Endodermal cell (in vitro differentiated cells): Measurements from ENCODE around the gene LTF. TPM values are rescaled to one million over a fixed set of nuclear protein-coding genes. Genes with fewer than 3 reads are reported as not detected.
"Not testable (repeated sequence)": the region's sequence is repeated elsewhere in the genome, so short reads cannot be mapped to it uniquely, and the experiment has no call there.

Experiments used
- DNase-seq: peaks from one replicate; pipeline ENCODE4 v3.0.0-alpha.2; 2017
- H3K27ac ChIP-seq: 2 replicates; pipeline ENCODE4 v1.5.1; 2013; ENCODE audit warnings: mild to moderate bottlenecking, low read depth, low read length, moderate library complexity
- H3K27me3 ChIP-seq: 2 replicates; pipeline ENCODE4 v1.6.1; 2013; ENCODE audit warnings: mild to moderate bottlenecking, low read length, moderate library complexity; ENCODE audit not compliant: insufficient read depth, control insufficient read depth, poor library complexity, severe bottlenecking
- H3K36me3 ChIP-seq: 2 replicates; pipeline ENCODE4 v1.7.0; 2013; ENCODE audit warnings: mild to moderate bottlenecking, low read length, moderate library complexity; ENCODE audit not compliant: control insufficient read depth, insufficient read depth
- H3K4me1 ChIP-seq: one replicate; pipeline ENCODE4 v1.7.0; 2013; ENCODE audit warnings: low read length; ENCODE audit not compliant: control insufficient read depth, insufficient read depth
- H3K4me3 ChIP-seq: 2 replicates; pipeline ENCODE4 v1.5.1; 2013; ENCODE audit warnings: mild to moderate bottlenecking, low read length, moderate library complexity
- H3K9ac ChIP-seq: 2 replicates; pipeline ENCODE4 v1.6.1; 2013; ENCODE audit warnings: mild to moderate bottlenecking, low read length, moderate library complexity; ENCODE audit not compliant: poor library complexity, severe bottlenecking; ENCODE audit errors: extremely low read depth
- H3K9me3 ChIP-seq: 2 replicates; pipeline ENCODE4 v1.6.1; 2013; ENCODE audit warnings: mild to moderate bottlenecking, low read length, moderate library complexity; ENCODE audit not compliant: control insufficient read depth
- H3K27ac Mint-ChIP-seq: 2 replicates; pipeline ENCODE4 v1.8.0; 2020; ENCODE audit warnings: mixed read lengths
- H3K27me3 Mint-ChIP-seq: 2 replicates; pipeline ENCODE4 v1.8.0; 2021; ENCODE audit warnings: mild to moderate bottlenecking, mixed read lengths; ENCODE audit not compliant: insufficient read depth
- H3K36me3 Mint-ChIP-seq: 2 replicates; pipeline ENCODE4 v1.8.0; 2020; ENCODE audit warnings: low read depth, mixed read lengths
- H3K4me1 Mint-ChIP-seq: 2 replicates; pipeline ENCODE4 v1.8.0; 2020; ENCODE audit warnings: mixed read lengths
- H3K4me3 Mint-ChIP-seq: 2 replicates; pipeline ENCODE4 v1.8.0; 2020; ENCODE audit warnings: mild to moderate bottlenecking, moderate library complexity, mixed read lengths
- H3K9me3 Mint-ChIP-seq: 2 replicates; pipeline ENCODE4 v1.8.0; 2020; ENCODE audit warnings: mild to moderate bottlenecking, mixed read lengths
- CTCF ChIP-seq: fragments of 200-600 bp; sonication (generic); conservative IDR thresholded peaks from 2 replicates; pipeline ENCODE4 v1.5.0; 2021; ENCODE audit warnings: antibody characterized with exemption, mild to moderate bottlenecking
- WGBS, 2 experiments: methylation state at CpG; one replicate each; pipeline versions ENCODE4 v1.1.5 to v1.1.7; 2013; ENCODE audit warnings: missing lambda C conversion rate in 2 of 2, mixed read lengths in 1 of 2; ENCODE audit not compliant: insufficient coverage in 1 of 2, insufficient read length in 1 of 2; 5-methylcytosine and 5-hydroxymethylcytosine counted together
- total RNA-seq, 2 donors: library from RNA; stranded (reverse); fragmentation: NEBNext Ultra II Directional in 1 of 2; extraction: Animal tissue kit (Norgen Biotek cat#: 25700) in 1 of 2; gene quantifications; 2 replicates in 1 of 2; 3 replicates in 1 of 2; pipeline ENCODE4 v1.2.1, GENCODE V29; 2021

Gene LTF
- total RNA-seq, 2 donors from 2014 or later: 0.24 to 0.31 TPM

DNA sequence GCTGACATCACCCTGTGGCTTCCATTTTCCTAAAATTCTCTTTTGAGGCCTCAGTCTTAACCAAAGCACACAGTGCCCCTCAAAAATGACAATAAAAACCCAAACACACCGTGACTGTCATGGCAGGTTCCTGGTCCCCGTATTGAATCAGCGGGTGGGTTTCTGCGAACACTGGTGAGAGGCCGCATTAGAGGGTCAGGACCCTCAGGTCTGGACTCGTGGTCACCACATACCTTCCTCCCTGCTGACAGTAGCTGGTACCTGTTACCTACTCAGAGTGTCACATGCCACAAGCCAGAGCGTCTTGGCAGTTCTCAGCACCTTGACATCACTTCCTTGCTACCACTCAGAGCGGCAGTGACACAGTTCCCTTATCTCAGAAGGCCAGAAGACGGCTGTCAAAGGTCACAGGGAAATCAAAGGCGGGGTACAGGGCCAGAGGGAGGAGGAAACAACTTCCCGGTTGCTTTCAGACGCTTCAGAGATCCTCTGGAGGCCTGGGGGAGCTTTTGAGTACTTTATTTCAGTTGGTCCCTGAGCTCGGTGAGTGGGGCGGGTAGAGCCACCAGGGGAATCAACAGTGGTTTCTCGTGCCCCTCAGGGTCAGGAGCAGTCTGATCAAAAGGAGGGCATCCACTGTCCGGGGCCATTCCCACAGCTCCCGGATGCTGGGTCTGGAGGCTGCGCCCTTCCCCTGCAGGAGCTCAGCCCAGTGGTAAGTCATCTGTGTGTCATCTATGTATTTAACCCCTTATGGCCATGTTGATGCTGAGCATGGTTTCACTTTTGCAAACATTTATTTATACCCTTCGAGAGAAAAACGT lies 57.7 kb downstream of the LTF start, which contains the start of the genes CCR5AS and CCRL2:
Gene CCR5AS (minus strand): TSS at position 279 of the 824 bp plus-strand sequence.
Gene CCRL2 (plus strand): TSS at position 472 of the 824 bp plus-strand sequence. CDS start 821 bp downstream, outside the sequence.
- DNase-seq: no peak
- no peak within 1 kb of the TSS for H3K27ac ChIP-seq
- no peaks in the 10 kb centered on the region for H3K27me3 ChIP-seq
- peaks cover 5% of the 10 kb centered on the region for H3K9me3 Mint-ChIP-seq
- H3K36me3 ChIP-seq: no peaks in the 10 kb centered on the region
- H3K4me3 Mint-ChIP-seq: no peak within 1 kb of the TSS
- H3K4me3 ChIP-seq: no peak within 1 kb of the TSS
- peaks cover 4% of the 10 kb centered on the region for H3K9me3 ChIP-seq
- H3K9ac ChIP-seq: no peak within 1 kb of the TSS
- H3K27ac Mint-ChIP-seq: no peak within 1 kb of the TSS
- H3K27me3 Mint-ChIP-seq: no peaks in the 10 kb centered on the region
- no peaks in the 10 kb centered on the region for H3K36me3 Mint-ChIP-seq
- H3K4me1 ChIP-seq: no peaks in the 10 kb centered on the region
- WGBS, 2 experiments: 80 to 89% methylated on average over 20 of the region's 20 CpGs
- no peaks in the 10 kb centered on the region for H3K4me1 Mint-ChIP-seq
- TF ChIP-seq CTCF: no peak

- no peaks in the 10 kb centered on the region for H3K27me3 ChIP-seq
- H3K9me3 Mint-ChIP-seq: peaks cover 5% of the 10 kb centered on the region
- TF ChIP-seq CTCF: no peak
- H3K36me3 Mint-ChIP-seq: no peaks in the 10 kb centered on the region
- H3K27ac ChIP-seq: no peak overlapping the region
- no peaks in the 10 kb centered on the region for H3K36me3 ChIP-seq
- H3K9me3 ChIP-seq: peaks cover 4% of the 10 kb centered on the region
- H3K4me3 Mint-ChIP-seq: no peak overlapping the region
- no peak overlapping the region for H3K4me3 ChIP-seq
- no peaks in the 10 kb centered on the region for H3K4me1 Mint-ChIP-seq
- no peak overlapping the region for H3K9ac ChIP-seq
- WGBS, 2 experiments: 86 to 97% methylated on average over 2 to 4 of the region's 4 CpGs
- DNase-seq: no peak
- no peak overlapping the region for H3K27ac Mint-ChIP-seq
- H3K27me3 Mint-ChIP-seq: no peaks in the 10 kb centered on the region
- H3K4me1 ChIP-seq: no peaks in the 10 kb centered on the region
These were observed 58.3 kb downstream of the LTF start for GRCh38 chr3:46406443-46406787.

DNA sequence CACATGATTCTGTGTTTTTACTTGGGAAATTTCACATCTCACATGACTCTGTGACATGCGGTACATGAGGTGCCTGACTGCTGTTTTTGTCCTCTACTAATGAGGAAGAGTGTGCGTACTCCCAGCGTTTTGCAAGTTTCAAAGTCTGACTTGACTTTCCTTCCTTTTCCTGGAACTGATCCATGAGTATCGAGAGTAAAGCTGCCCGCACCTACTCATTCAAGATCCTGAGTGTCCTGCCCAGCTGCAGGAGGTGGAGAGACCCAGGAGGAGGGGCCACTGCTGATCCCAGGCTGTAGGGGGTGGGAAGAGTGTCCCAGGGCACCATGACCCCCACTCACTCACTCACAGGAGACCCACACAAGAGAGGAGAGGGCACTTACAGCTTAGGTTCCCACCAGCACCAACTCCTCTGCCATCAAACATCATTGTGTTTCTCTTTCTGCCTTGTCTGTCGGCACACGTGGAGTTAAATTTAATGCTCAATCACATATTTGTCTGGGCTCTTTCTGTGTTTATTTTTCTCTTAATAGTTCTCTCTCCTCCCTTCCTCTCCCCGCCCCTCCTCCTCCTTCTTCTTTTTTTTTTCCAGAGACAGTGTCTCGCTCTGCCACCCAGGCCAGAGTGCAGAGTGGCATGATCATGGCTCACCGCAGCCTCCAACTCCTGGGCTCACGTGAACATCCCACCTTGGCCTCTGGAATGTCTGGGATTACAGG lies 59.2 kb downstream of the LTF start:
- H3K27me3 Mint-ChIP-seq: no peaks in the 10 kb centered on the region
- 89 to 93% methylated on average over 7 to 11 of the region's 11 CpGs for WGBS, 2 experiments
- no peaks in the 10 kb centered on the region for H3K27me3 ChIP-seq
- no peak for TF ChIP-seq CTCF
- no peaks in the 10 kb centered on the region for H3K4me1 ChIP-seq
- peaks cover 5% of the 10 kb centered on the region for H3K9me3 Mint-ChIP-seq
- H3K36me3 Mint-ChIP-seq: no peaks in the 10 kb centered on the region
- H3K4me3 Mint-ChIP-seq: no peak overlapping the region
- no peaks in the 10 kb centered on the region for H3K36me3 ChIP-seq
- no peak for DNase-seq
- peaks cover 4% of the 10 kb centered on the region for H3K9me3 ChIP-seq
- no peak overlapping the region for H3K27ac ChIP-seq
- no peak overlapping the region for H3K4me3 ChIP-seq
- no peaks in the 10 kb centered on the region for H3K4me1 Mint-ChIP-seq
- no peak overlapping the region for H3K27ac Mint-ChIP-seq
- H3K9ac ChIP-seq: no peak overlapping the region

GRCh38 chr3:46402902-46403301 lies 61.8 kb downstream of the LTF start:
- H3K4me3 Mint-ChIP-seq, H3K27ac Mint-ChIP-seq, H3K4me1 Mint-ChIP-seq, DNase-seq, H3K27me3 Mint-ChIP-seq, H3K27ac ChIP-seq, H3K4me1 ChIP-seq, H3K9me3 Mint-ChIP-seq, H3K9ac ChIP-seq, H3K27me3 ChIP-seq, H3K9me3 ChIP-seq, H3K36me3 ChIP-seq, H3K36me3 Mint-ChIP-seq, H3K4me3 ChIP-seq: not testable (repeated sequence)
- WGBS, 2 experiments: 92 to 100% methylated on average over 1 to 4 of the region's 4 CpGs
